Measurements from ENCODE around the gene FSD2. TPM values are rescaled to one million over a fixed set of nuclear protein-coding genes. Genes with fewer than 3 reads are reported as not detected.

Gene FSD2
- total RNA-seq, 1 donor from 2014 or later: 108 TPM

DNA sequence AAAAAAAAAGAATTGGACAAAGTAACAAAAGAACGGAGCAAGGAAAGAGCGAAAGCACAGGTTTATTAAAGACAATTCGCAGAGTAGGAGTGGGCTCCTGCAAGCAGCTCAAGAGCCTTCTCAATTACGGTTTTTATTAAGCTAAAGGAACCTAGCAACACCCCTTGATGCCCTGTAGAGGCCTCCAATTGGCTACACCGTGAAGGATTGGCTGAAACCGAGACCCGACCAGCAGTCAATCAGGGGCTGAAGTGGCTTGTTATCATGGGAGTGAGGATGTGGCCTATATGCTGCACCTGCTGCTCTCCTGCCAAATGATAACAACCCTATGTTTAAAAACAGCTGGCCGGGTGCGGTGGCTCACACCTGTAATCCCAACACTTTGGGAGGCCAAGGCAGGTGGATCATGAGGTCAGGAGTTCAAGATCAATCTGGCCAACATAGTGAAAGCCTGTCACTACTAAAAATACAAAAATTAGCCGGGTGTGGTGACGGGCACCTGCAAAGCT, 75.8 kb downstream of the FSD2 start:
- Histone ChIP-seq H3K4me1 (no peaks in the 10 kb centered on the region), H3K27me3 (ENCODE audit: low read depth) (no peaks in the 10 kb centered on the region), H3K4me3 (no peak overlapping the region), H3K36me3 (peaks cover 4% of the 10 kb centered on the region), H3K9me3 (replicated peaks) (no peaks in the 10 kb centered on the region), H3K27ac (replicated peaks) (no peak overlapping the region)
- TF ChIP-seq, protein P1, sequence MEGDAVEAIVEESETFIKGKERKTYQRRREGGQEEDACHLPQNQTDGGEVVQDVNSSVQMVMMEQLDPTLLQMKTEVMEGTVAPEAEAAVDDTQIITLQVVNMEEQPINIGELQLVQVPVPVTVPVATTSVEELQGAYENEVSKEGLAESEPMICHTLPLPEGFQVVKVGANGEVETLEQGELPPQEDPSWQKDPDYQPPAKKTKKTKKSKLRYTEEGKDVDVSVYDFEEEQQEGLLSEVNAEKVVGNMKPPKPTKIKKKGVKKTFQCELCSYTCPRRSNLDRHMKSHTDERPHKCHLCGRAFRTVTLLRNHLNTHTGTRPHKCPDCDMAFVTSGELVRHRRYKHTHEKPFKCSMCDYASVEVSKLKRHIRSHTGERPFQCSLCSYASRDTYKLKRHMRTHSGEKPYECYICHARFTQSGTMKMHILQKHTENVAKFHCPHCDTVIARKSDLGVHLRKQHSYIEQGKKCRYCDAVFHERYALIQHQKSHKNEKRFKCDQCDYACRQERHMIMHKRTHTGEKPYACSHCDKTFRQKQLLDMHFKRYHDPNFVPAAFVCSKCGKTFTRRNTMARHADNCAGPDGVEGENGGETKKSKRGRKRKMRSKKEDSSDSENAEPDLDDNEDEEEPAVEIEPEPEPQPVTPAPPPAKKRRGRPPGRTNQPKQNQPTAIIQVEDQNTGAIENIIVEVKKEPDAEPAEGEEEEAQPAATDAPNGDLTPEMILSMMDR (IDR thresholded peaks at IDR 0.05; ENCODE audit: borderline replicate concordance): no peak
- intact Hi-C loops (cut with micrococcal nuclease): no loop called here
- no peak for DNase-seq

DNA sequence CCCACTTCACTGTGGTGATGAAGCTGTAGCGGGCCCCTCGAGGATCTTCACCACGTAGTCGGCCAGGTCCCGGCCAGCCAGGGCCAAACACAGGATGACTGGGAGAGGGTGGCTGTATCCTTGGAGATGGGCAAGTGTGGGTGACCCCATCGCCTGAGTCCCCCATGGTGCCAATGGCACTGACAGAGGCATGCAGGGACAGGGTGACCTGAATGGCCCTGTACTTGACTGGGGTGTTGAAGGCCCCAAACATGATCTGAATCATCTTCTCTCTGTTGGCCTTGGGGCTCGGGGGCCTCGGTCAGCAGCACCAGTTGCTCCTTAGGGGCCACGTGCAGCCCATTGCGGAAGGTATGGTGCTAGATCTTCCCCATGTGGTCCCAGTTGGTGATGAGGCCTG, 79.1 kb downstream of the FSD2 start:
- Histone ChIP-seq H3K4me1 (no peaks in the 10 kb centered on the region), H3K36me3 (no peaks in the 10 kb centered on the region), H3K4me3 (no peak overlapping the region), H3K27ac (replicated peaks) (no peak overlapping the region), H3K27me3 (ENCODE audit: low read depth) (peaks cover 5% of the 10 kb centered on the region), H3K9me3 (replicated peaks) (no peaks in the 10 kb centered on the region)
- TF ChIP-seq, protein P1 (IDR thresholded peaks at IDR 0.05; ENCODE audit: borderline replicate concordance): no peak
- intact Hi-C loops (cut with micrococcal nuclease): no loop called here
- DNase-seq: no peak

- TF ChIP-seq, protein P1 (IDR thresholded peaks at IDR 0.05; ENCODE audit: borderline replicate concordance): no peak
- Histone ChIP-seq H3K9me3 (replicated peaks) (no peaks in the 10 kb centered on the region), H3K4me1 (peaks cover 5% of the 10 kb centered on the region), H3K27ac (replicated peaks) (no peak overlapping the region), H3K27me3 (ENCODE audit: low read depth) (peaks cover 47% of the 10 kb centered on the region), H3K4me3 (no peak overlapping the region), H3K36me3 (no peaks in the 10 kb centered on the region)
- intact Hi-C loops (cut with micrococcal nuclease): no loop called here
- DNase-seq: no peak
Measured at GRCh38 chr15:82715003-82715402, 90.9 kb downstream of the FSD2 start.

DNA sequence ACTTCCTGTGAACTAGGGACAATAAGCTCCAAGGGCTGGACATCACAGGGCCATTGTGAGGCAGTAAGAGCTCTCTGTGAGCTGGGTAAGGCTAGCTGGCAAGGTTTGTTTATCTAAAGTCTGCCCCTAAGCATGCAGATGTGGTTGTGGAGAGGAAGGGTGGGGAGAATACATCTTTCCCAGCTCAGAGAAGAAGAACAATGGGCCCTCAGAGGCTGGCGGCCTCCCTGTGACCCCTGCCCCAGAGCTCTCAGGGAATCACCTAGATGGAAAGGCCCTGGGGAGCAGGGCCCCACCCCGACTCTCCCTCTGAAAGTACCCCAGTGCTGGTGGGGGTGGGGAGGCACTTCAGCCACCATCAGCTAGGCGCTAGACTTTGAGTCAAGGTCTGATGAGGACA, 91.9 kb downstream of the FSD2 start:
- Histone ChIP-seq H3K27ac (replicated peaks) (no peak overlapping the region), H3K4me1 (peaks cover 13% of the 10 kb centered on the region), H3K4me3 (no peak overlapping the region), H3K9me3 (replicated peaks) (no peaks in the 10 kb centered on the region), H3K36me3 (no peaks in the 10 kb centered on the region), H3K27me3 (ENCODE audit: low read depth) (peaks cover 52% of the 10 kb centered on the region)
- intact Hi-C loops (cut with micrococcal nuclease): no loop called here
- TF ChIP-seq, protein P1 (IDR thresholded peaks at IDR 0.05; ENCODE audit: borderline replicate concordance): no peak
- no peak for DNase-seq

- TF ChIP-seq, protein P1 (IDR thresholded peaks at IDR 0.05; ENCODE audit: borderline replicate concordance): no peak
- Histone ChIP-seq H3K27ac (replicated peaks) (no peak overlapping the region), H3K4me1 (peaks cover 16% of the 10 kb centered on the region), H3K27me3 (ENCODE audit: low read depth) (peaks cover 64% of the 10 kb centered on the region), H3K36me3 (no peaks in the 10 kb centered on the region), H3K4me3 (no peak overlapping the region), H3K9me3 (replicated peaks) (no peaks in the 10 kb centered on the region)
- intact Hi-C loops (cut with micrococcal nuclease): no loop called here
- DNase-seq: no peak
Measured at GRCh38 chr15:82712036-82712435, 93.8 kb downstream of the FSD2 start.

Data from left ventricle myocardium inferior (tissue), 1 donor.